Measurements from ENCODE around the gene PRKAR1B.
A peak's percentile ranks its signal among the peaks of the same experiment; 100 is the strongest.
"Not testable (repeated sequence)": the region's sequence is repeated elsewhere in the genome, so short reads cannot be mapped to it uniquely, and the experiment has no call there.

PRKAR1B gene

DNA sequence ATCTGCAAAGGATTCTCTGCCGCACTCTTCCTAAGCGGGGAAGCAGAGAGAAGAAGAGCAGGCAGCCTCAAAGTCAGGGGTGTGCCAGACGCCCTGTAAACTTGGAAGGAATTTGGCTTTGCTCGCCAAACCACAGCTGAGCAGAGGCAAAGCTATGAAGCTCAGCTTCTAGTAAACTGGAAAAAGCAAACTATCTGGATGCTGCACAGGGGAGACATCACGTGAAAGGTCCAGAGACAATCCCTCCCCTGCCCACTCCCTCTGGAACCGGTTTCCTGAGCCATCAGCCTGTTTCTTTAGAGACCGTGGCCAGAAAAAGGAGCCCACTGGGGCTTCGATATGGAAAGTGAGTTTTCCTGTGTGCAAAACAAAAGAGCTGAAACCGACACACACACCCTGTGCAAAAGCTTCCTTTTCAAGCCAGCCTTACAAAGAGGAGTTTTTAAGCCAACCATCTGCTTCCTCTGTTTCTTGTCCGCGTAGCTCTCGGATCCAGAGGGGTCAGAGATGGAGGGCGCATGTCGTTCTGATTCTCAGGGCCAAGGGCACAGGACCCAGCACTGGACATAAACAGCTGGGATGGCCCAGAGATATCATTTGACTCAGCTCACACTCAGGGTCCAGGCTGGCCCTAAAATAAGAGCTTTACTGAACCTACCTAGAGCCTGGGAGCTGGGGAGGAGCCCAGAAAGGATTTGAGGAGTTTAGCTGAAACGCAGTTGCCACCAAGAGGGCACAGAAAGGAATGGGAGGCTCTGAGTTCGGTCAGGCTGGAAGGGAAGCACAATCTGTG is 58.7 kb downstream of the PRKAR1B start:
- DNase-seq (ENCODE audit: low read depth in 3 of 3), result no peak

- no peak for DNase-seq (ENCODE audit: low read depth in 3 of 3)
These were observed 60.4 kb downstream of the PRKAR1B start for GRCh38 chr7:666454-667292.

GRCh38 chr7:665736-666453 is 61.2 kb downstream of the PRKAR1B start:
- no peak for DNase-seq (ENCODE audit: low read depth in 3 of 3)

GRCh38 chr7:664997-665735 is 61.9 kb downstream of the PRKAR1B start:
- no peak for DNase-seq (ENCODE audit: low read depth in 3 of 3)

- DNase-seq (ENCODE audit: low read depth in 3 of 3), result no peak
These were observed 62.7 kb downstream of the PRKAR1B start for GRCh38 chr7:664402-664775.

DNA sequence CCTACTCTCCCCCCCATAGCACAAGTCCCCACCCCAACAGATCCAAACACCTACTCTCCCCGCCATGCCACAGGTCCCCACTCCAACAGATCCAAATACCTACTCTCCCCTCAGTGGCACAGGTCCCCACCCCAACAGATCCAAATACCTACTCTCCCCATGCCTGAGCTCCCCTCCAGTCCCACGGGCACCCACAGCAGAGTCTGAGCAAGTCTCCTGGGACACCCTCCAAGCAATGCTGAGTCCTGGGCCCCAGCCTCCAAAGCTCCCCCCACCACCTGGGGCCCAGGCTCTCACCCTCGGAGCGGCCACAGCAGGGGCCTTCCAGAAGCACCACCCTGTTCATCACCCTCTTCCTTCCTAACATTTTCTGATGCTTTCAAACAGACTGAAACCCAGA is 64.5 kb downstream of the PRKAR1B start:
- no peak for DNase-seq (ENCODE audit: low read depth in 3 of 3)

- DNase-seq (ENCODE audit: low read depth in 3 of 3), result no peak
These were observed 67.1 kb downstream of the PRKAR1B start for GRCh38 chr7:659996-660395.

DNA sequence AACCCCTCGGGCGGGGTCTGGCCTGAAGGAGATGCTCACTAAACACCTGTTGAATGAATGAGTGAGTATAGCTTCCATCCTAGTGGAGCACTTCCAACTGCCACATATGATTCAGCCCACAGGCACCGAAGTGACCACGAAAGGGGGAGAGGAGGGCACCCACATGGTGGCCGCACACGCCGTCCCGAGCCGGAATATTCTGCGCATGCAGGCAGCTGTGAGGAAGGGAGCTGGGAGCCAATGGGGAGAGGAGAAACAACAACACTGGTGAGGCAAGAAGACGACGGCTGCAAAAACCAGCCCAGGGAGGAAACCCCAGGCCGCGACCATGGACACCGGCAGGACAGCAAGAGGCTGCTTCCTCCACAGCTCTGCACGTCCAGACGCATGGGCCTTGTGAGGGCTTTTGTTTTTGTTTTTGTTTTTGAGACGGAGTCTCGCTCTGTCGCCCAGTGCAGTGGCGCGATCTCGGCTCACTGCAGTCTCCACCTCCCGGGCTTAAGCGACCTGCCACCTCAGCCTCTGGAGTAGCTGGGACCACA is 67.7 kb downstream of the PRKAR1B start:
- DNase-seq (ENCODE audit: low read depth in 3 of 3), result no peak

DNA sequence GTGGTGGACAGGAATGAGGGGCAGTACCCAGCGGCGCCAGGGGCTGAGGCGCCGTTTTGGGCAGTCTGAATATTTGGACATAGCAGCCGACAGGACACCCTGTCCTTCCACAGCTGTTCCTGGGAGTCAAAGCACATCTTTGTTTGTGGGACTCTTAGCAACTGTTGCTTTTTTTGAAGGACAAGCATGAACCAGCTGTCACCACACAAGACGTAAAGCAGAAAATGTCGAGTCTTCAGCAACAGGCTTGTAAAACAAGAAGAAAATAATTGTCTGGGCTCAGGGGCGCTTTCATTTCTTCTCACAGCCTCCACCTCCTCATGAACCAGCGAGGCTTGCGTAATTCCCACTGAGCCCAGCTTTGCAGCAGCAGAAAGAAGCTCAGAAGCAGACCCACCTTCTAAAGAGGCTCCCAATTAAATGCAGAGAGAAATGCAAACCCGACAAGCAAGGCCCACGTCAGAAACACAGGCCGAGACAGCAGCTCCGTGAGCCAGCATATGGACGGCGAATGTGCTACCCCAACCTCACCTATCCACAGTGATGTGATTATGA is 69.4 kb downstream of the PRKAR1B start:
- no peak for DNase-seq (ENCODE audit: low read depth in 3 of 3)

GRCh38 chr7:657010-657409 is 70.1 kb downstream of the PRKAR1B start:
- DNase-seq (ENCODE audit: low read depth in 3 of 3), result not testable (repeated sequence)

GRCh38 chr7:655758-656157 is 71.3 kb downstream of the PRKAR1B start:
- no peak for DNase-seq (ENCODE audit: low read depth in 3 of 3)

DNA sequence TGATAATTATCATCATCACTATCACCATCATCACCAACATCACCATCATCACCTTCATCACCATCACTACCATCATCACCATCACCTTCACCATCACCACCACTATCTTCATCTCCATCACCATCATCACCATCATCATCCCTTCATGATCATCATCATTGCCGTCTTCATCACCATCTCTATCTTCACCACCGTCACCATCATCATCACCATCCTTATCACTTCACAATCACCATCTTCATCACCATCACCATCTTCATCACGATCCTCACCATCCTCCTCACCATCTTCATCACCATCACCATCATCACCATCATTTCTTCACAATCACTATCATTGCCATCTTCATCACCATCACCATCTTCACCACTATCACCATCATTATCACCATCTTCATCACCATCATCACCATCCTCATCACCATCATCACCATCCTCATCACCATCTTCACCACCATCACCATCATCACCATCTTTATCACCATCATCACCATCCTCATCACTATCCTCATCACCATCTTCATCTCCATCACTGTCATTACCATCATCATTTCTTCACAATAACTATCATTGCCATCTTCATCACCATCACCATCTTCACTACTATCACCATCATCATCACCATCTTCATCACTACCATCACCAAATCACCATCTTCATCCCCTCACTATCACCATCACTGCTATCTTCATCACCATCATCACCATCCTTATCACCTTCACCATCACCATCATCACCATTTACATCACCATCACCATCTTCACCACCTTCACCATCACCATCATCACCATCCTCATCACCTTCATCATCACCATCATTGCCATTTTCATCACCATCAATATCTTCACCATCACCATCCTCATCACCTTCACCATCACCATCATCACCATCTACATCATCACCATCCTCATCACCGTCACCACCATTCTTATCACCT is 73.0 kb downstream of the PRKAR1B start:
- DNase-seq (ENCODE audit: low read depth in 3 of 3), result no peak

GRCh38 chr7:652881-653280 is 74.2 kb downstream of the PRKAR1B start:
- DNase-seq (ENCODE audit: low read depth in 3 of 3), result no peak

DNA sequence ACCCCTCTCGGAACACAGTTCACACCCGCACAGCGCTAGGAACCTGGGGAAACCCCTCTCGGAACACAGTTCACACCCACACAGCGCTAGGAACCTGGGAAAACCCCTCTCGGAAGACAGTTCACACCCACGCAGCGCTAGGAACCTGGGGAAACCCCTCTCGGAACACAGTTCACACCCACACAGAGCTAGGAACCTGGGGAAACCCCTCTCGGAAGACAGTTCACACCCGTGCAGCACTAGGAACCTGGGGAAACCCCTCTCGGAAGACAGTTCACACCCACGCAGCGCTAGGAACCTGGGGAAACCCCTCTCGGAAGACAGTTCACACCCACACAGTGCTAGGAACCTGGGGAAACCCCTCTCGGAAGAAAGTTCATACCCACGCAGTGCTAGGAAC is 74.9 kb downstream of the PRKAR1B start:
- not testable (repeated sequence) for DNase-seq (ENCODE audit: low read depth in 3 of 3)

DNA sequence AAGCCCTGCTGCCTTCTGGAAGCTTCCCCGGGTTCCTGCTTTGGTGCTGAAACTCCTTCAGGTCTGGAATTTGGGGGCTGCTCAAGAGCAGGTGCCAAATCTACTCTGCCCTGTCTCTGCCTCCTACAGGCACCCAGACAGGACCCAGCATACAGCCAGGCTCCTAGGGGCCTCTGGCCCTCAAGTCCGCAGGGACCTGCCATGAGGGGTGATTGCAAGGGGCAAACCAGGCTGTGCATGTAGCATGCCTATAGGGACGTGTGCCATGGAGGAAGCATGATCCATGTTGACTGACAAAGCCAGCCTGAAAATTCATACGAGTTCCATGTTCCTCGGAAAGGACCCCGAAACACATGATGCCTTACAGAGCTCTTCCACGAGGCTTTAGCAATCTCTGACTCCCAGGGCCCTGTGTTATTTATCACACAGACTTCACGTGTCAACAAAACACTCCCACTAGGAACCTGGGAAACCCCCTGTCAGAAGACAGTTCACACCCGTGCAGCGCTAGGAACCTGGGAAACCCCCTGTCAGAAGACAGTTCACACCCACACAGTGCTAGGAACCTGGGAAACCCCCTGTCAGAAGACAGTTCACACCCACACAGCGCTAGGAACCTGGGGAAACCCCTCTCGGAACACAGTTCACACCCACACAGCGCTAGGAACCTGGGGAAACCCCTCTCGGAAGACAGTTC is 75.9 kb downstream of the PRKAR1B start:
- DNase-seq (ENCODE audit: low read depth in 3 of 3), result peak in 1 of 3 experiments; percentile 16

DNA sequence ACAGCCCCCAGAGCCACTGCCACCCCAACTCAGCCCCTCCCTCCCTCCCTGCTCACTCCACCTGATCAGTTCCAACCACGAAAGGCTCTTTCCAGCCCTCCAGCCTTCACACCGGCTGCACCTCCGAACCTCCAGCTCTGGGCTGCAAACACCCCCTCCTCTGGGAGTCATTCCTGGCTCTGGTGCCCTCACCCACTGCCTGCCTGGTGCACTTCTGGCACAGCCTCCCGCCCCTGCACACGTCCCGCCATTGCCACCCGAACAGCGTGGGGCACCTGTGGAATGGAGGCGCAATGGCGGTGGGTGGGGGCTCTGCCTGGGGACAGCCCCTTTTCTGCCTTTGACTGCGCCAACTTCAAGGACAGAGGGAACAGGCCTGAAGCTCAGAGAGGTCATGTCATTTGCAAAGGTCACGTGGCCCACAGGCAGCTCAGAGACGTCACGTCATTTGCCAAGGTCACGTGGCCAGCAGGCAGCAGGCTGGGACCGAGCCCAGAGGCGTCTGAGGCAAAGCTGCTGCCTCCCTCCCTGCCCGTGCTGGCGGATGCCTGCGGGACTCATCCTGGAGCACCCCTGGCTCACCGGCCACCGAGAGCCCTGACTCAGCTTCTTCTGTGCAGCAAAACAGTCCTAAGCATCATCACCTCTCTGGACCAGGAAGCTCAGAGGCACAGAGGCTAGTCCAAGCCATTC is 76.6 kb downstream of the PRKAR1B start:
- DNase-seq (ENCODE audit: low read depth in 3 of 3), result no peak

GRCh38 chr7:646951-647350 is 80.1 kb downstream of the PRKAR1B start:
- DNase-seq (ENCODE audit: low read depth in 3 of 3), result no peak

GRCh38 chr7:646487-646886 is 80.6 kb downstream of the PRKAR1B start:
- DNase-seq (ENCODE audit: low read depth in 3 of 3), result no peak

GRCh38 chr7:645606-646005 is 81.5 kb downstream of the PRKAR1B start:
- no peak for DNase-seq (ENCODE audit: low read depth in 3 of 3)

Data from stimulated activated CD4-positive, alpha-beta T cell treated with anti-CD3 and anti-CD28 coated beads, TNF-alpha, amount 100 ng/mL, for 4 hours (primary cell).